HG02571 (cell line): ENCODE results near the gene CCR4.
A peak's percentile ranks its signal among the peaks of the same experiment; 100 is the strongest.
"Not testable (repeated sequence)": the region's sequence is repeated elsewhere in the genome, so short reads cannot be mapped to it uniquely, and the experiment has no call there.

Experiments used
- ATAC-seq: cut with Tn5 transposase; IDR thresholded peaks from one replicate; pipeline ENCODE4 v1.9.1; 2021; ENCODE audit warnings: mild to moderate bottlenecking, moderate library complexity; ENCODE audit not compliant: unreplicated experiment

Gene CCR4

DNA sequence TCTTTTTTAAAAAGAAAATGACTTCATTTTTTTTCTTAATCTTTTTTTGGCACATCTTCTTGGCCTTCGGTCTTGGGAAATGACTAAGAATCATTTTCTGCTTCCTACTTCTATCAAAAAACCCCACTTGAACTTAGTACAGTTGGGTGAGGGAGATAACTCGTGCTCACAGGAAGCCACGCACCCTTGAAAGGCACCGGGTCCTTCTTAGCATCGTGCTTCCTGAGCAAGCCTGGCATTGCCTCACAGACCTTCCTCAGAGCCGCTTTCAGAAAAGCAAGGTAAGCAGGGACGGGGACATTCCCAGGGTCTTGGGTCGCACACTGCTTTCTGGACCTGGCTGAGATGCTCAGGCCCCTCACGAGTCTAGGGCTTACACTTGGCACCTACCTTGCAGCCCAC is at the start of gene CCR4:
Gene CCR4, plus strand, starts transcription at position 235 of the 402 bp plus-strand sequence. CDS start 1,779 bp downstream, outside the sequence.
- no peak for ATAC-seq

DNA sequence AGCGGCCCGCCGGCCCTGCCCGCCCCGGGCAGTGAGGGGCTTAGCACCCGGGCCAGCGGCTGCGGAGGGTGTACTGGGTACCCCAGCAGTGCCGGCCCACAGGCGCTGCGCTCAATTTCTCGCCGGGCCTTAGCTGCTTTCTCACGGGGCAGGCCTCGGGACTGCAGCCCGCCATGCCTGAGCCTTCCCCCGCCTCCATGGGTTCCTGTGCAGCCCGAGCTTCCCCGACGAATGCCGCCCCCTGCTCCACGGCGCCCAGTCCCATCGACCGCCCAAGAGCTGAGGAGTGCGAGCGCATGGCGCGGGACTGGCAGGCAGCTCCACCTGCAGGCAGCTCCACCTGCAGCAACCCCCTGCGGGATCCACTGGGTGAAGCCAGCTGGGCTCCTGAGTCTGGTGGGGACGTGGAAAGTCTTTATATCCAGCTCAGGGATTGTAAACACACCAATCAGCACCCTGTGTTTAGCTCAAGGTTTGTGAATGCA is 48.5 kb upstream of the CCR4 start:
- not testable (repeated sequence) for ATAC-seq

DNA sequence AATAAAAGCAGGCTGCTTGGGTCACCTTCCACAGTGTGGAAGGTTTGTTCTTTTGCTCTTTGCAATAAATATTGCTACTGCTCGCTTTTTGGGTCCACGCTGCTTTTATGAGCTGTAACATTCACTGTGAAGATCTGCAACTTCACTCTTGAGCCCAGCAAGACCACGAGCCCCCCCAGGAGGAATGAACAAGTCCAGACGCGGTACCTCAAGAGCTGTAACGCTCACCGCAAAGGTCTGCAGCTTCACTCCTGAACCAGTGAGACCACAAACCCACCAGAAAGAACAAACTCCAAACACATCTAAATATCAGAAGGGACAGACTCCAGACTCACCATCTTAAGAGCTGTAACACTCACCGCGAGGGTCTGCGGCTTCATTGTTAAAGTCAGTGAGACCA is 47.5 kb upstream of the CCR4 start:
- no peak for ATAC-seq

DNA sequence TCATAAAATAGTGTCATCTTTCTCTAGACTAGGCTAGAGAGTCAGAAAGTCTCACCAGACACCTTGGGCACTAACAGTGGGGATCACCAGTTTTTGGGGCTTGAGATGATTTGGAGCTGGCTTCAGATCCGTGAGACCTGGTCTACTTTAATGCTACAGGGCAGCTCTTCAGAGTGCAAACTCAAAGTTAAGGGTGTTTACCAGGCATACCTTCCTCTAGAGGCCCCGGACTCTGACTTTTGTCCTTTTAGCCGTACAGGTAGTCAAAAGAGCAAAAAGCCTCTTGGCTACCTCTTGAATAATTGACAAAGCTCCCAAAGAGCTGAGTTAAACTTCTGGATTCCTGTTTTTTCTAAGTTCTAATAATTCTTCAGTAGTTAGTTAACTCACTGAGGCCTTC is 41.4 kb upstream of the CCR4 start:
- no peak for ATAC-seq

DNA sequence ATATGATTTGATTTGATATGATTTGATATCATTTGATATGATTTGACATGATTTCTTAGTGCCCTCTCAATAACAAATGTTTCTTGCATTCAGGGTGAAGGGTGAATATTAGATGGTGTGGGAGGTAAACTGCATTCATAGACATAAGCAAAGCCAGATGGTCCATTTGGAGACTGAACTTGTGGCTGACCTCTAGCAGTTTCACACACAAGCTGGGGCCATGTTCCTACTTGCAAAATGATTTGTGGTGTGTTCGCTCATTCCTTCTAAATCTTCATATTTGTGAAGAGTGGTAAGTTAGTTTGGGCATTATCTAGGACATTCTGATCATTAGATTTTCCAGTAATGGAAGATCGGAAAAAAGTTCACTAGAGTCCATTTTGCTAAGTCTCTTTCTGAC is 40.5 kb upstream of the CCR4 start:
- ATAC-seq, result no peak

DNA sequence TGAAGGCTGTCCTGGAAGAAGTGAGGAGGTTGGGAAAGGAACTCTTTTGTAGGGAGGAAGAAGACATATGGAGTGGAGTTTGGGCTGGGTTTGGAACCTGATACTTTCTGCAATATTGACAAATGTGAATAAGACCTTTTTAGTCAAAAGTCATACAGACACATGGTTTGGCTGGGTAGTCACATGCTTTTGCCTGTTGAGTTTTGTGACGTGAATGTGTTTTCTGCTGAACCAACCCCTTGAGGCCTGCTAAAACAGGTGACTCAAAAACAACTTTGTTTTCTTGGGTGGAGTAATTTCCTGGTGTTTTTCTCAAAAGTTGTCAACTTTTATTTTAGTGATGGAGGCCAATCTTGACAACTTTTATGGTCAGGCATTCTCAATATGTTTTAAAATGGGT is 39.4 kb upstream of the CCR4 start:
- no peak for ATAC-seq

DNA sequence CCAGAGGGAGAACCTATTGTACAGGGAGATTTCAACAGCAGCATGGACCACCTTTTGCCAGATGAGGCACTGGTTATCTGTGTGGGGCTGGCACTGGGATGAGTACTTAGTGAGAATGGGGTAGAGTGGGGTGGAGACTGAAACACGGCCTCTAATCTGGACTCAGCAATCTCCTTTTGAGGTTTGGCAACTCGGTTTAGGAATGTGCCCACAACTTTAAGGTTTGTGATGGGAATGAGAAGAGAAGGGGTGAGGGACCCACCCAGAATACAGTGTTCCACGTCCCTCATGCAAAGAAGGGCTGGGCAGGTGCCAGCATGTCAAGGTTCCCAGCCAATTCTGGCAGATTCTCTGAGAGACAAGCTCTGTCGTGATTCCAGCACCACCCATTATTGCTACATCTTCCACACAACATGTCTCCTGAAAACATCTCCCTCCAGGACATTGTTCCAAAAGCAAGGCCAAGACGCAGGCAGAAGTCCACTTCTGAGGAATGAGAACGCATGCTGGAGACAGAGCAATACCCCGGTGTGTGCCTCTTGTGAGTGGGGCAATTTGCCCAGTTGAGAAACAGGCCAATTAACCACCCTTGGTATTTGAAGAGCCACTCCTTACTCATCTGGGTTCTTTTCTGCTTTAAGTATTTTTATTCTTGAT is 37.5 kb upstream of the CCR4 start:
- ATAC-seq, result no peak

DNA sequence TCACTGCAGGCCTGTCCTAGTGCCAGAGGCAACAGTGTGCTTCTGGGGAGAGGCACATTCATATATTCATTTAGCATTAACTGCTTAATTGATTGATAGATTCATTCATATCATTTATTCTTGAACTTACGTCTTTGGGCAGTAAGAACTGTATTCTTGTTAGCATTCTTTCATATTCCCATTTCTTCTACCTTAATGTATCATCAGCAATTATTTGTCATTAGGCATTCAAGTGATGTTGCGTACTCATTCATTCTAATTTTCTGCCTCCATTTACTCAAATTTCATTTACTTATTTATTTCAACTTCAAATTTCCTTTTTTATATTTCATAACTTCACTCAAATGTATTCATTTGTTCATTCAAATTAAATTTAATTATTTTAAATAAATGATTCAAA is 31.5 kb upstream of the CCR4 start:
- no peak for ATAC-seq

DNA sequence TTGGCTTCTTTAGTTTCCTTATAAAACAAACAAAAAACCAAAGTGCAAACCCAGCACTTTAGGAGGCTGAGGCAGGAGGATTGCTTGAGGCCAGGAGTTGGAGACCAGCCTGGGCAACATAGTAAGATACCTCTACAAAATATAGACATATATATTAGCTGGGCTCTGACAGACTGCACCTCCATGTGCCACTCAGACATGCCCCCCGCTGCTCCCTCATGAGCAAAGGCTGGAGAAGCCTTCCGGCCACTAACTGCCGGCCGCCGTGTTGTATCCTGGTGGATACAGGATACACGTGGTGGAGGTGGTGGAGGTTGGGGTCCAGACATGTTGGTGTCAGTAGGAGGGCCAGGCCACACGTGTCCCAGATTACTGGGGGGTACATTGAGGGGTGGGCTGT is 29.4 kb upstream of the CCR4 start:
- no peak for ATAC-seq

DNA sequence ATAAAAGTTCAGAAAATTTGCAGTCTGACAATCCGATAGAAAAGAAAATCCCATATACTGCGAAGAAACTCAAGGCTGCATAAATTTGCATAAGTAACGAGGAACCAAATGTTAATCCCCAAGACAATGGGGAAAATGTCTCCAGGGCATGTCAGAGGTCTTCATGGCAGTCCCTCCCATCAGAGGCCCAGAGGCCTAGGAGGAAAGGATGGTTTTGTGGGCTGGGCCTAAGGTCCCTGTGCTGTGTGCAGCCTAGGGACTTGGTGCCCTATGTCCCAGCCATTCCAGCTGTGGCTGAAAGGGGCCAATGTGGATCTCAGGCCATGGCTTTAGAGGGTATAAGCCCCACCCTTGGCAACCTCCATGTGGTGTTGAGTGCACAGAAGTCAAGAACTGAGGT is 21.3 kb upstream of the CCR4 start:
- no peak for ATAC-seq

DNA sequence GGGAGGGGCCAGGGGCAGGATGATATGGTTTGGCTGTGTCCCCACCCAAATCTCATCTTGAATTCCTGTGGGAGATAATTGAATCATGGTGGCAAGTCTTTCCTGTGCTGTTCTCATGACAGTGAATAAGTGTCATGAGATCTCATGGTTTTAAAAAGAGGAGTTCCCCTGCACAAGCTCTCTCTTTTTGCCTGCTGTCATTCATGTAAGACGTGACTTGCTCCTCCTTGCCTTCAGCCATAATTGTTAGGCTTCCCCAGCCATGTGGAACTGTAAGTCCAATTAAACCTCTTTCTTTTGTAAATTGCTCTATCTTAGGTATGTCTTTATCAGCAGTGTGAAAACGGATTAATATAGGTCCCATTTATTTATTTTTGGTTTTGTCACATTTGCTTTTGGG is 20.2 kb upstream of the CCR4 start:
- ATAC-seq, result not testable (repeated sequence)

DNA sequence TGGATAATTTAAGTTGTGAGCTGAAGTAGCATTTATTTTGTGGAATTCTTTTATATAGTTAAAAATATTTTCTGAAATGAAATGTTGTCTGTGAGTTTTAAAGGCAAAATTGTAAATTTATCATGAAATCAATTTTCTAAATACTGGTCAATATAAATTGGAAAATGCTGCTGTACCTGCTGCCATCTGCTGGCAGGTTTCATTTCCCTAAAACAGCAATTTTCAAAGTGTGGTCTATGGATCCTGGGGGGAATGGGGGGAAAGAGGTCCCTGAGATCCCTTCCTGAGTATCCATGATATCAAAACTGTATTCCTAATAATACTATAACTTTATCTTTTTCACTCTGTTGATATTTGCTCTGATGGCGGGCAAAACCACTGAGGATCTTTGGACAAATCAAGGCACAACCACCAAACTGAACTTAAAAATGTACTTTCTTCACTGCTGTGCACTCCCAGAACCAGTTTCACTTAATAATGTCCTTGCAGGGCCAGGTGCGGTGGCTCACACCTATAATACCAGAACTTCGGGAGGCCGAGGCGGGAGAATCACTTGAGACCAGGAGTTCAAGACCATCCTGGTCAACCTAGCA is 17.2 kb upstream of the CCR4 start:
- no peak for ATAC-seq

DNA sequence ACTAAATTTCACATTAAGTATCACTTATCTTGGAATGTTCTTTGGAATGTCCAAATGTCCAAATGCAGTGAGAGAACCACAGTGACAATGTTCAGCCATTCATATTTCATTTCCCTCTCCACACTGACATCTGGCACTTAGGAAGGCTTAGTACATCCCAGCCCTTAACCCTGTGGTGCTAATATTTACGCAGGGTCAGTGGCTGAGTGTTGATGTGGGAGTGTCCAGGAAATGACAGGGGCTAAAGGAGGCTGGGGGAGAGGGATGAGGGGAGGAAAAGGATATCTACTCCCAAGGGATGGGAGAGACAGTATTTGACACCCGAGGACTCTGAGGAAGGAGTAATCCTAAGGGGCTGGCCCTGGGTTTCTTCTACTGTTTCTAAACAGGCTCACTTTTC is 14.1 kb upstream of the CCR4 start:
- ATAC-seq, result no peak

DNA sequence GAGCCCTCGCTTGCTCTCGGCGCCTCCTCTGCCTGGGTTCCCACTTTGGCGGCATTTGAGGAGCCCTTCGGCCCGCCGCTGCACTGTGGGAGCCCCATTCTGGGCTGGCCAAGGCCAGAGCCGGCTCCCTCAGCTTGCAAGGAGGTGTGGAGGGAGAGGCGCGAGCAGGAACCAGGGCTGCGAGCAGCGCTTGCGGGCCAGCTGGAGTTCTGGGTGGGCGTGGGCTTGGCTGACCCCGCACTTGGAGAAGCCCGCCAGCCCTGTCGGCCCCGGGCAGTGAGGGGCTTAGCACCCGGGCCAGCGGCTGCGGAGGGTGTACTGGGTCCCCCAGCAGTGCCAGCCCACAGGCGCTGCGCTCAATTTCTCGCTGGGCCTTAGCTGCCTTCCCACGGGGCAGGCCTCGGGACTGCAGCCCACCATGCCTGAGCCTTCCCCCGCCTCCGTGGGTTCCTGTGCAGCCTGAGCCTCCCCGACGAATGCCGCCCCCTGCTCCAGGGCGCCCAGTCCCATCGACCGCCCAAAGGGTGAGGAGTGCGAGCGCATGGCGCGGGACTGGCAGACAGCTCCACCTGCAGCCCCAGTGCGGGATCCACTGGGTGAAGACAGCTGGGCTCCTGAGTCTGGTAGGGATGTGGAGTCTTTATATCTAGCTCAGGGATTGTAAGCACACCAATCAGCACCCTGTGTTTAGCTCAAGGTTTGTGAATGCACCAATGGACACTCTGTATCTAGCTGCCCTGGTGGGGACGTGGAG is 11.7 kb upstream of the CCR4 start:
- ATAC-seq, result not testable (repeated sequence)

DNA sequence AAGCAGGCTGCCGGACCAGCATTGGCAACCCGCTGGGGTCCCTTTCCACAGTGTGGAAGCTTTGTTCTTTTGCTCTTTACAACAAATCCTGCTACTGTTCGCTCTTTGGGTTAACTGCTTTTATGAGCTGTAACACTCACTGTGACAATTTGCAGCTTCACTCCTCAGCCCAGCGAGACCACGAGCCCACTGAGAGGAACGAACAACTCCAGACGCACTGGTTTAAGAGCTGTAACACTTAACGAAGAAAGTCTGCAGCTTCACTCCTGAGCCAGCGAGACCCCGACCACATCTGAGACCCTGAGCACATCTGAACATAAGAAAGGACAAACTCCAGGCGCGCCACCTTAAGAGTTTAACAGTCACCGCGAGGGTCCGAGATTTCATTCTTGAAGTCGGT is 10.7 kb upstream of the CCR4 start:
- no peak for ATAC-seq

DNA sequence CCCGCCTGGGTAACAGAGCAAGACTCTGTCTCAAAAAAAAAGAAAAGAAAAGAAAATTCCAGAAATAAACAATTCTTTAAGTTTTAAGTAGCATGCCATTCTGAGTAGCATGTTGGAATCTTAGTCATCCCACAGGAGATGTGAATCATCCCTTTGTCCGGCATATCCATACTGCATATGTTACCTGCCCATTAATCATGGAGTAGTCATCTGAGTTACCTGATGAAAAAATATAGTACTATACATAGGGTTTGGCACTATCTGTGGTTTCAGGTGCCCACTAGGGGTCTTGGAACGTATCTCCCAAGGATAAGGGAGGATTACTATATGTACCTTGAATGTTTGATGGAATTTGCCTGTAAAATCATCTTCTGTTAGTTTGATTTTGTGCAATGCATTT is 6.3 kb upstream of the CCR4 start:
- no peak for ATAC-seq

DNA sequence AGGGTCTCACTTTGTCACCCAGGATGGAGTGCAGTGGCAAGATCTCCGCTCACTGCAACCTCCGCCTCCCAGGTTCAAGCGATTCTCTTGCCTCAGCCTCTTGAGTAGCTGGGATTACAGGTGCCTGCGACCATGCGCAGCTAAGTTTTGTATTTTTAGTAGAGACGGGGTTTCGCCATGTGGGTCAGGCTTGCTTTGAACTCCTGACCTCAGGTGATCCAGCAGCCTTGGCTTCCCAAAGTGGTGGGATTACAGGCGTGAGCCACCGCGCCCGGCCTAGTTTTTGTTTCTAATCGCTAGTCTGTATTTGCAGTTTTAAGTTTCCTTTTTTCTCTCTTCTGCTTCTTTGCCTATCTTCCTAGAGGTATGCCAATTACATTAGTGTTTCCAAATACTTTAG is 5.8 kb upstream of the CCR4 start:
- ATAC-seq, result not testable (repeated sequence)

DNA sequence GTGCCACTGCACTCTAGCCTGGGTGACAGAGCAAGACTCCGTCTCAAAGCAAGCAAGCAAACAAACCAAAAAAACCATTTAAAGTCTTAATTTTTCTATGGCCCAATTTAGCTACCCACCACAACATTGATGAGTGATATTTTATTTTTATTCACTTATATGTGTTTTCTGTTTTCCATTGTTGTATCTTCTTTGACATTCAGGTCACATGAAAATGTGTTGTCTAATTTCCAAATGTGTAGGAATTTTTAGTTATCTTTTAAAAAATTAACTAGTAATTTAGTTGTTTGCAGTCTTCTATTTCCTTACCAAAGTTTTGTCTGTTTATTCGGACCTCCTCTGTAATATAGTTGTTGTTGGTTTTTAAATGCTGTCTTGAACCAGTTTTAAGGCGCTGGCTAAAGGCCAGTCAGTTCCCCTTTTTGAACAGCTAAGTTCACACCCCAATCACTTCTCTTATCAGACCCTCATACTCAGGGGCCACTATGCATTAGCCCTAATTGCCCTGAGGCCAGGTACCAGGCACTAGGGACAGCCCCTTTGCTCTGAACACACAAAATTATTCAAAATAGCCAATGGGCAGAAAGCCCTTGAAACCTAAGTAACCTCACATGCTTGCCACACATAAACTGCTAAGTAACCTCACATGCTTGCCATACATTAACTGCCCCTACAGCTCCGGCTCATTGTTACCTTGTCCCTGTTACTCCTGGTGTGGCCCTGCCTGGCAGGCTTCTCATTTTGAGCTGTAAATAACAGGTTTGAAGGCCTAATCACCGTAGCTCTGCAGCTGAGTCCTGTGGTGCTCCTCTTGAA is 4.3 kb upstream of the CCR4 start:
- peak; percentile 11 for ATAC-seq

DNA sequence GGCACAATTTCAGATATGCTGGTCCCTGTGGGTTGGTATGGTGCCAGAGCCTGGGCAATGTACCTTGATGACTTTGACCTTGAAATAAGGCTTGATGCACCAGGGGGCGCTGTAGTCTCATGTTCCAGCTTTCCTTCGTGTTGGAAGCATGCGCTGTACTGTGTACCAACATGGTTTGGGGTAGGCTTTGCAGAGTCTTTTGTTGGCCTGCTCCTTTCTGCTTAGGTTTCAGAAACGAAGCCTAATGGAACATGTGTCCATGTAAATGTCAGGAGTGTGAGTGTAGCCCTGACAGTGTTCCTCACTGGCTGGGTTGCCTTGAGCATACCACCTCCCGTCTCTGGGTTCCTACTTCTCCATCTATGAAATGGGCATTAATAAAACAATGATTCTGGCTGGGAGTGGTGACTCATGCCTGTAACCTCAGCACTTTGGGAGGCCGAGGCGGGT is 3.6 kb upstream of the CCR4 start:
- ATAC-seq, result peak; percentile 87

DNA sequence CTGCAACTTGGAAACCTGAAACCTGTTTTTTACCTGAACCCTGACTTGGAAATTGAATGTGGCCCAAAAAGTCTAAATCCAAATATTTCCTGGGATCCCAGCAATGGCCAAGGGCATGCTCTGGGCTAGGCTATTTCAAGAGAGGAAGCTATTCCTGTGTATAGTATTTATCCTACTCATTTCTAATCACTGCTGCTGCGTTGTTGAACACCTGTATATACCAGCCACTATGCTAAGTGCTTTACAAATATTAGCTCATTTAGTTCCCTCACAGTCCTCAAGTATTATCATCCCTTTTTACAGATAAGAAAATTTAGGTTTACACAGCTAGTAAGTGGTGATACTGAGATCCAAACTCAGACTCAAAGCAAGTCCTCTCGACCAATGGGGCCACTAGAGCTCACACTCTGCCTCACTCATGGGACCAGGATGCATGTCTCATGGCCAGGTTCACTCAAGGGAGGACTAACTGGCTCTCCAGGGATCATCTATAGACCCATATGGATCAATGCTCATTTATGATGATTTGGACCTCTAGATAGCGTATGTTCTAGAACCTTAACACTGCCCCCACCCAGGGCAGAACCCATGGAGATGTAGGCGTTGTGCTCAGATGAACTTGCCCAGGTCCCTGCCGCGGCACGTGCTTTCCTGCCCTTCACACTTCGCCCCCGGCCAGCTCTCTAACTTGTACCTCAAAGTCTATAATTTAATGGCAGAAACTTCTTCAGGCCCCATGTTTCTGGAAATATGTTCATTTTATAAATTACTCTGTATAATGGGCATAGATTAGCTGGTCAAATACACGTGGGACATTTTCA is 2.6 kb upstream of the CCR4 start:
- ATAC-seq, result no peak
